HG02938 (cell line): ENCODE results near the gene TFDP2.
"Not testable (repeated sequence)": the region's sequence is repeated elsewhere in the genome, so short reads cannot be mapped to it uniquely, and the experiment has no call there.

Experiments
- ATAC-seq: cut with Tn5 transposase; IDR thresholded peaks from one replicate; pipeline ENCODE4 v1.9.1; 2021; ENCODE audit warnings: mild to moderate bottlenecking, moderate library complexity; ENCODE audit not compliant: unreplicated experiment

TFDP2 gene

DNA sequence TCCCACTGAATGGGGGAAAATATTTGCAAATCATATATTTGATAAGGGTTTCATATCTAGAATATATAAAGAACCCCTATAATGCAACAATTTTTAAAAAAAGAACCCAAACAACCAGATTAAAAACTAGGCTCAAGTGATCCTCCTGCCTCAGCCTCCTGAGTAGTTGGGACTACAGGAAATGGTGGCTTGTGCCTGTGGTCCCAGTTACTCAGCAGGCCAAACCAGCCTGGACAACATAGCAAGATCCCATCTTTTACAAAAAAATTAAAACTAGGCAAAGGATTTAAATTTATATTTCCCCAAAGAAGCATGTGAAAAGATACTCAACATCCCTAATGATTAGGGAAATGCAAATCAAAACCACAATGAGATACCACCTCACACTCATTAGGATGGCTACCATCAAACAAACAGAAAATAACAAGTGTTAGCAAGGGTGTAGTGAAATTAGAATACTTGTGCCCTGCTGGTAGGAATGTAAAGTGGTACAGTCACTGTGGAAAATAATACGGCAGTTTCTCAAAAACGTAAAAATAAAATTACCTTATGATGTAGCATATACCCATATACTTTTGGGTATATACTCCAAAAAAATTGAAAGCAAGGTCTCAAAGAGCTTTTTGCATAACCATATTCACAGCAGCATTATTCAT, 19.7 kb downstream of the TFDP2 start:
- ATAC-seq: no peak

DNA sequence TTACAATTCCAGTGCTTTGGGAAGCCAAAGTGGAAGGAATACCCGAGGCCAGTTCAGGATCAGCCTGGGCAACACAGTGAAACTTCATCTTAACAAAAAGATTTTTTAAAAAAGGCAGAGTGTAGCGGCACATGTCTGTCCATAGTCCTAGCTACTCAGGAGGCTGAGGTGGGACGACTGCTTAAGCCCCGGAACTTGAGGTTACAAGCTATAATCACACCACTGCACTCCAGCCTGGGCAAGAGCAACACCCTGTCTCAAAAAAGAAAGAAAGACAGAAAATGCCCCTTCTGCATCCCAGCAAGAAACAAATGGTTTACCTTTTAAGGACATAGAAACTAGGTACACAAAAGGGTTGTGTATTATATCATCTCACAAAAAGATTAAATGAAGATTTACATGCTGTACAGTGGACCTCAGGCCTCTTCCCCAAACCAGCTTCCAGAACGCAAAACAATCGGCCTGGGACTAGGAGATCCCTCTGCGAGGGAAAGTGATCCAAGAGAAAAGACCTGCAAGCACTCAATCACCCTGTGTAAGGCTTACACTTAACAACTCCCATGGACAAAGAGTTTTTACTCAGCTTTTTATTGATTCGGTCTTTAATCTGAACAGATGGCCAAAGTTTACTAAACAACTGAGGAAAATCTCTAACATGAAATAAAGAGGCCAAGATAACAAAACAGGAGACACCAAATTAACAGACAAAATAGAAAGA, 21.2 kb downstream of the TFDP2 start:
- ATAC-seq: no peak

DNA sequence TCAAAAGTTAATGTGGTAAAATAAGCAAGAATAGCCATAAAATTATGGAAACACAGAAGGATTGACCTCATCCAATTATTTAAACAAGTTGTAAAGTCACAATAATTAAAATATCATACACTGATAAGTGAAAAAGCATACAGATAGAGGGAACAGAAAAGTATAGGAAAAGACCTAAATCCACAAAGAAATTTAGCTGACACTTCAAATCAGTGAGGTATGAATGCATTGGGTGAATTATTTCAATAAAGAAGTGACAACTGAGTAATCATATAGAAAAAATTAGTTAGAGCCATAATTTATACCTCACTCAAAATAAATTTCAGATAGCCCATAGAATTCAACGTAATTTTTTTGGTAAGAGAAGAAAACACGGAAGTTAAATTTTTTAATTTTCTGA, 25.1 kb downstream of the TFDP2 start:
- ATAC-seq: no peak

DNA sequence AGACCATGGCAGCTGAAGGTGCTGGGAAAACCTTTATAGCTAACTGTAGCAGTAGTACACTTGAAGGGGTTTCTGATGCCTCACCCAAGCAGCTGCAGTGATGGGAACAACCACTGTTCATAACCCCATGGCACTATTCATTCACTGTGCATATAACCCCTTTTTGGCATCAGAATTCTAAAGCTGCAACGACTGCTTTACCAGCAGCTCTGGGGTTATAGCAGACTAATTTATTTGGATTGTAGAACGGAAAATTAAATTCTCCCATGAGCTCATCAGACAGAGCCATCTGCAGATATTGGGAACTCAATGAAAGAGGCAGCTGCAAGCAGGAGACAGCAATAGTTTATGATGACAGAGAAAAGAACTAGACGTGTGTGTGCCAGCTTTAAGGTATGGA, 28.6 kb downstream of the TFDP2 start:
- ATAC-seq: no peak

DNA sequence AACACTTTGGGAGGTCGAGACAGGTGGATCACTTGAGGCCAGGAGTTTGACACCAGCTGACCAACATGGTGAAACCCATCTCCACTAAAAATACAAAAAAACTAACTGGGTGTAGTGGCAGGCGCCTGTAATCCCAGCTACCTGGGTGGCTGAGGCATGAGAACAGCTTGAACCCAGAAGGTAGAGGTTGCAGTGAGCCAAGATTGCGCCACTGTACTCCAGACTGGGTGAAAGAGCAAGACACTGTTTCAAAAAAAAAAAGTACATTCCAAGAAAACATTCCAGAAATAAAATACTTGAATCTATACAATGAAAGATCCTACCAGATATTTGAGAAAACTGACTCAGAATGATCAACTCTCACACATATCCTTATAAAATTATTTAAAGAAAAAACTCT, 30.4 kb downstream of the TFDP2 start:
- ATAC-seq: no peak

DNA sequence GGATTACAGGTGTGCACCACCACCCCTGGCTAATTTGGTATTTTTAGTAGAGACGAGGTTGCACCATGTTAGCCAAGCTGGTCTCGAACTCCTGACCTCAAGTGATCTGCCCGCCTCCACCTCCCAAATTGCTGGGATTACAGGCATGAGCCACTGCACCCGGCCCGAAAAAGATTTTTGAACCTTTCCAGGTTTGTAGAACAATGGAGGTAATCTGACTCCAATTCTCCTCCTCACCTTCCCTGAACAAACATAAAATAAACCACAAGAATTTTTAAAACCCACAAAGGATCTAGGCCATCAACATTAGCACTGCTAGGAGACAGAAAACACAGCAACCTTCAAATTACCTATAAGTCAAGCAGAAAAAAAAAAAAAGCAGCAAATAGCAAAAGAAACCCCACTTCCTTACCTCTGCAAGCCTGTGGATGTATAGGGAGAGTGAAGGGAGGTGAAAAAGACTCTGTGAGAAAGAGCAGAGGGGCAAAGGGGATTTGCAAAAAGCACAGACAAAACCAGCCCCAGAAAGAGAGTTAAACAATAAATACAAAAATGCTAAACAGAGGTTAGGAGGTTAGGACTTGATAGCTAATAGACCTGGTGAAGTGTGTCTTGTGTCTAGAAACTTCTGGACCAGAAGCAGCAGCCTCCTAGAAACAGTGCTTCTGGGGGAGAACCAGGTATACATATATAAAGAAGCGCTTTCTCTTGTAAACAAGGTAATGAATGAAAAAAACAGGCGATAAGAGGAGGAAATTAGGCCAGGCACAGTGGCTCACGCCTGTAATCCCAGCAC, 32.1 kb downstream of the TFDP2 start:
- ATAC-seq: no peak

DNA sequence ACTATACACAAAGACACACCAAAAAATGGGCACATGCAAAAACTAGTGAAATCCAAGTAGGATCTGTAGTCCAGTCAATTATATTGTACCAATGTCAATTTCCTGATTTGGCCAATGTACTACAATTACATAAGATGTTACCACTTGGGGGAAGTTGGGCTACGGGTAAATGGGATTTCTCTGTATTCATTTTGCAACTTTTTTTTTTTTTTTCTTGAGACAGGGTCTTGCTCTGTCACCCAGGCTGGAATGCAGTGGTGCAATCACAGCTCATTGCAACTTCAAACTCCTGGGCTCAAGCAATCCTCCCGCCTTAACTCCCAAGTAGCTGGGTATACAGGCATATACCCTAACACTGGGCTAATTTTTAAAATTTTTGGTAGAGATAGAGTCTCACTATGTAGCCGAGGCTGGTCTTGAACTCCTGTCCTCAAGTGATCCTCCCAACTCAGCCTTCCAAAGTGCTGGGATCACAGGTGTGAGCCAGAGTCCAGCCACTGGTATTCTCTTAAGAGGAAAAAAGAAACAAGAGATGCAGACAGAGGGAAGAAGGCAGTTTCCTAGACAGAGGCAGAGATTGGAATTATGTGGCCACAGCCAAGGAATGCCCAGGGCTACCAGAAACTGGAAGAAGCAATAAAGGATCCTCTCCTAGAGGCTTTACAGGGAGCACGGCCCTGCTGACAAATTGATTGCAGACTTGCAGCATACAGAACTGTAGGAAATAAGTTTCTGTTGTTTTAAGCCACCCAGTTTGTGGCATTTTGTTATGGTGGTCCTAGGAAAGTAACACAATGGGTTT, 33.3 kb downstream of the TFDP2 start:
- ATAC-seq: no peak

DNA sequence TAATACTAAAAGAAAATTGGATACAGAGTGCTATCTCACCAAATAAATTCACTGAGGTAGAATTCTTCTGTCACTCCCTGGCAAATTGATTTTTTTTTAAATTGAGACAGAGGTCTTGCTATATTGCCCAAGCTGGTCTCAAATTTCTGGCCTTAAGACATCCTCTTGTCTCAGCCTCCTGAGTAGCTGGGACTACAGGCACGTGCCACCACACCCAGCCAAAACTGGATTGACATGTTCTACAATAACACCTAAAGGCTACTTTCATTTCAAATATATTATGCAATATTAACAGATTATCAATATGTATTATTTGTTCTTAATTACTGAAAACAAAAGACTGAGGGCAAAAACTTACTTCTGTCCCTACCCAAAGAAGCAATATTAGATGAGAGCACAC, 36.7 kb downstream of the TFDP2 start:
- no peak for ATAC-seq

DNA sequence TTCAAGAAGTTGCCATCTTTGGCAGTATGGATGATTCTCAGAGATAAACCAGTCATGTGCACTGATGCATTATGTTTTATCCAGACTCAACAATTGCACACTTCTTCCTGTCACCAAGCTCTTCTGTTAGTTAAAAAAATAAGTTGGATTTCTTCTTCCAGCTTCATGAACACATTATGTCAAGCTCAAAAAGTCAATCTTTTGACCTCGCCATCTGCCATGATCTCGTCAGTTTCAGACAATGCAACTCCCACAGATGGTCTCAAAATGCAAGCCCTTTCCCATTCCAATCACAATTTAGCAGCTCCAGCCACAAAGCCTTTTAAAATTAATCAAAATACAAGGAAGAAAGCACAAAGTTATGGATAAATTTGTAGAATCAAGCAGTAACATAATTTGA, 42.8 kb downstream of the TFDP2 start:
- no peak for ATAC-seq

DNA sequence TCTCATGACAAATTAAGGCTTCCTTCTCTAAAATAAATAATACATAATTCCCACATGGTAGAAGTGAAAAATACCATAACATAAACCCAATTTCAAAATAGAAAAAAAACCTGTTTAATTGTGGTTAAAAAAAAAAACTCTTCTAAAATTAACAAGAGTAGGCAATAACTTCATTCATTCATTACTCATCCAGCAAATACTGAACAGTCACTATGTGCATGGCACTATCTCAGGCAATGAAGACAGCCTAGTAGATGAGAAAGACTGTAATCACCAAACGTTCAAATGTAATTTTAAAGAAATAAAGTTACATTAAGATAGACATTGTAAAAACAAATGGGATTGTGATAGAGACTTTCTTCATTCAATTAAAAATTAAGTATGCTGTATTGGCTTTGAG, 43.4 kb downstream of the TFDP2 start:
- ATAC-seq: no peak

DNA sequence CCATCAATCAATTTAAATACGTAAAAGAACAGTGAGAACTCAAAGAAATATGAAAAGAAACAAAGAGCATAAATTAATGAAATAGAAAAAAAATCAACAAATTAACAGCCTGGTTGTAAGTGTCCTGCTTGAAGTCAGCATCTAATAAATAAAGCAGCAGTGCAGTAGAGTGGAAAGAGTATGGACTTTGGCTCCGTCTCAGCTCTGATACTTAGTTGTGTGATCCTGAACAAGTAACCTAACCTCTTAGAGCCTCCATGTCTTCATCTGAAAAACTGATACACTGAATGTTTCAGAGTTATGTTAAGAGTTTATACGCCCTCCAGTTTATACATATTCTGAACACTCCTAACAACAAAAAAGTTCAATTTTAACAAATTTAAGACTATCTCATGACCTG, 44.6 kb downstream of the TFDP2 start:
- ATAC-seq: no peak

DNA sequence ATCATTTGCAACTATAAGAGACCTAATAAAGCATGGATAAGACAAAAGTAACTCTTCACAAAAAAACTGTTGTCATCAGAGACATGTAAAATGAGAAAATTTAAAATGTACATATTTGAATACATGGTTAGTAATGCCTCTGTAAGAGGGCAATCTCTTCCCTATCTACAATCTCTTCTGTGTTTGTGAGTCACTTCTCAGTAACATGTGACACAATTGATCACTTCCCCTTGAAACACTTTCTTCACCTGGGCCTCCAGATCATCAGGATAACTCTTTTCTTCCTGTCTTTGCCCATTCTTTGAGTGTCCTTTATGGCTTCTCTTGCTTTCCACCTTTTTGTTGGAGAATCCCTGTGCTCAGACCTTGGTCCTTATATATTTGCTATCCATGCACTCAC, 50.4 kb downstream of the TFDP2 start:
- no peak for ATAC-seq

DNA sequence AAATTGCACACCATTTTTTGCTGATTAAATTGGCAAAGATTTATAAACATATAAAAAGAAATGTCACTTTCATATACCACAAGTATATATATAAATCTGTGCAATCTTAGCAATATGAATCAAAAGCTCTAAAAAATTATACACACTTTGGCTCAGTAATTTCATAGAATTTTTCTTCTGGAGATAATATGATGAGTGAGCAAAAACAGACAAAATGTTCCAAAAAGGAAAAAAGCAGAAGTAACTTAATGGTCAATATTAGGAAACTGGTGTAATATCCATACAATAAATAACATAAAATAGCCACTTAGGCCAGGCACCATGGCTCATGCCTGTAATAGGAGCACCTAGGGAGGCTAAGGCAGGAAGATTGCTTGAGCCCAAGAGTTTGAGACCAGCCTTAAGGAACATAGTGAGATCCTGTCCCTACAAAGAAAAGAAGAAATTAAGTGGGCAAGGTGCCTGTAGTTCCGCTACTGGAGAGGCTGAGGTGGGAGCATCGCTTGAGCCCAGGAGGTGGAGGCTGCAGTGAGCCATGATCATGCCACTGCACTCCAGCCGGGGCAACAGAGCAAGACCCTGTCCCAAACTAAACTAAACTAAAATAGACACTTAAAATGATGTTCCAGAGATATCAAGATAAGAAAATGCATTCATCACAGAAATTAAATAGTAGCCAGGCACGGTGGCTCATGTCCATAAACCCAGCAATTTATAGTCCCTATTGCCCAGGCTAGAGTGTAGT, 52.1 kb downstream of the TFDP2 start:
- ATAC-seq: no peak

DNA sequence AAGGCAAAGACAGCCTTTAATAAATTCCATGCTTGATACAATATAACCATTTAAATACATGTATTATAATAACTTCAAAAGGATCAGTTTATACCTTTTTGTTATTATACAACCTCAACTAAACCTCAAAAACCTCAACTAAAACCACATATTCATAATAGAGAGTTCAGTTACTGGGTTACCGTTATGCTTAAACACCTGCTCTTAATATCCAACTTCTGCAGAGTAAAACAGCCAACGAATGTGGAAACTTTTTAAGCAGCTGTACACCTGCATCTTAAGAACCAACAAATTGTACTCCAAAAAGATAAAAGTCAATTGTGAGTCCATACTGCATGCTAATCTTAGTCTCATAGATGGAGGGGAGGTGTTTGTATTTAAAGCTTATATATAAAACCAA, 53.5 kb downstream of the TFDP2 start:
- ATAC-seq: no peak

DNA sequence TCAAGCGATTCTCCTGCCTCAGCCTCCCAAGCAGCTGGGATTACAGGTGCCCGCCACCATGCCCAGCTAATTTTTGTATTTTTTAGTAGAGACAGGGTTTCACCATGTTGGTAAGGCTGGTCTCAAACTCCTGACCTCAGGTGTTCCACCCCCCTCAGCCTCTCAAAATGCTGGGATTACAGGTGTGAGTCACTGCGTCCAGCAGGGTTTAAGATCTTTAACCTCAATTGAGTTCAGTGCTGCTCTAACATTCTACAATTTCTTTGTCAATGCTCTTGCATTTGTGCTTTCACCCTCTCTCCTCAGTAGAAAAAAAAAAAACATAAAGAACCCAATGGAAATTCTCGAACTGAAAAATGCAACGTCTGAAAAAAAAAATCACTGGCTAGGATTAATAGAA, 60.4 kb downstream of the TFDP2 start:
- ATAC-seq: not testable (repeated sequence)

DNA sequence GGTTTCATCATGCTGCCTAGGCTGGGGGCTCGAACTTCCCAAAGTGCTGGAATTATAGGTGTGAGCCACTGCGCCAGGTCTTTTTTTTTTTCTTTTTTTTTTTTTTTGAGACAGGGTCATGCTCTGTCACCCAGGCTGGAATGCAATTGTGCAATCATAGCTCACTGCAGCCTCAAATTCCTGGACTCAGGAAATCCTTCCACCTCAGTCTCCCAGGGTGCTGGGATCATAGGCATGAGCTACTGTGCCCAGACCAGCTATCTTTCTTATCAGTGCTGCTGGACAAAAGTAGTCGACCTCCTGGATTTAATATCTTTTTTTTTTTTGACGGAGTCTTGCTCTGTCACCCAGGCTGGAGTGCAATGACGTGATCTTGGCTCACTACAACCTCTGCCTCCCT, 60.8 kb downstream of the TFDP2 start:
- ATAC-seq: no peak

DNA sequence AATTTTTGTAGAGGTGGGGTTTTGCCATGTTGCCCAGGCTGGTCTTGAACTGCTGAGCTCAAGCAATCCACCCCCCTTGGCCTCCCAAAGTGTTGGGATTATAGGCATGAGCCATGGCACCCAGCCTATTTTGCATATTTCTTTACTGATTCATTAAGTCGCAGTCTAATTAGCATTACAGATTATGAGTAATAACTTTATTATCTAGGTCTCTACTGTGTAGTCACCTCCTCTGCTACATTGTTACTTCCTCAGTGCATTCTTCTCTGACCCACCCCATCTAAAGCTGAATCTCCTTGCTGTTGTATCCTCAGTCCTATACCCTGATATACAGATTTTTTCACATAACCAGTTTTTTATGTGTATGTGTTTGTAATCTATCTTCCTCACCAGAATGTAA, 61.7 kb downstream of the TFDP2 start:
- no peak for ATAC-seq

DNA sequence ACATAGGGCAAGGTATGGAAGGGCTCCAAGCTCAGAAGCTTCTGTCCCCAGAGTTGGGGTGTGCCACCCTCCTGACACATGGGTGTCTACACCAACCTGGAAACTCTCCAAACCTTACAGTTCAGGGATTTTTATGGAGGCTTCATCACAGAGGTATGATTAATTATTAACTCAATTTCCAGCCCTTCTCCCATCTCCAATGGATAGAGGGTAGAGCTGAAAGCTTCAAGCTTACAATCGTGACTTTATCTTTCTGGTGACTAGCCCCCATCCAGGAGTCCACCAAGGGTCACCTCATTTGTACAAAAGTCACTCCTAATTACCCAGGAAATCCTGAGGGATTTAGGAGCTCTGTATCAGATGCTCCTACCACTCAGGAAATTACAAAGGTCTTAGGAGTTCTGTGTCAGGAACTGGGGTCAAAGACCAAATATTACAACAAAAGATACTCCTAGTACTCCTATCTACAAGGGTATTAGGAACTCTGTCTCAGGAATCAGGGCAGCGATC, 62.7 kb downstream of the TFDP2 start:
- no peak for ATAC-seq

DNA sequence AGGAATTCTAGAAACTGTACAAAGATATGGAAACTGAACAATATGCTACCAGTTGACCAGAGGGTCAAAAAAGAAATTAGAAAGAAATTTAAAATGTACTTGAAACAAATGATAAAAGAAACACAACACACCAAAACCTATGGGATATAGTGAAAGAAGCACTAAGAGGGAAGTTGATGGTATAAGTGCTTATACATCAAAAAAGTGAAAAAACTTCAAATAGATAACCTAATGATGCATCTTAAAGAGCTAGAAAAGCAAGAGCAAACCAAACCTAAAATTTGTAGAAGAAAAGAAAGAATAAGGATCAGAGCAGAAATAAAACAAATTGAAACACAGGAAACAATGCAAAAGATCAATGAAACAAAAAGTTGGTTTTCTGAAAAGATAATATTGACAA, 68.2 kb downstream of the TFDP2 start:
- ATAC-seq: no peak

DNA sequence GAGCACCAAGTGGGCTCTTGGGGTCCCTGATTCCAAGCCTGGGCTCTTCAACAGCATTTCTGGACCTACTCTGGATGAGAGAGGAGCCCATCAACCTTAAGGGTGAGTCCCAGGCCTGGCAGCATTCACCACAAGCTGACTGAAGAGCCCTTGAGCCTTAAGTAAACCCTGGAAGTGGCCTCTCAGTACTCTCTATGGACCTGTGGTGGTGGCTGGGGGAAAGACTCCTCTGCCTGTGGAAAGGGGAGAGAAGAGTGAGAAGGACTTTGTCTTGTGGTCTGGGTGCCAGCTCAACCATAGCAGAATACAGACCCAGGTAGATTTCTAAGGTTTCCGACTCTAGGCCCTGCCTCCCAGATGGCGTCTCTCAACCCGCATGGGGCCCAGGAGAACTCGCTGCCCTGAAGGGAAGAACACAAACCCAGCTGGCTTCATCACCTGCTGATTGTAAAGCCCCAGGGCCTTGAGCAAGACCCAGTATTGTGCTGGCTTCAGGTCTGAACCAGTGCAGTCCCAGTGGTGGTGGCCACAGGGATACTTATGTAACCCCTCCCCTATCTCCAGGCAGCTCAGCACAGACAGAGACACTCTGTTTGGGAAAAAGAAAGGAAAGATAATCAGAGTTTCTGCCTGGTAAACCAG, 71.4 kb downstream of the TFDP2 start:
- ATAC-seq: no peak
